K562 (cell line): Measurements from ENCODE around the gene RTBDN. TPM values are rescaled to one million over a fixed set of nuclear protein-coding genes. Genes with fewer than 3 reads are reported as not detected.

Source experiments
- ARID2 ChIP-seq: fragments of 450-650 bp; IDR thresholded peaks from 2 replicates; pipeline ENCODE4 v1.6.1; 2017; ENCODE audit warnings: antibody characterized with exemption, mild to moderate bottlenecking
- BACH1 ChIP-seq: fragments of 200-800 bp; sonication (Bioruptor generic); IDR thresholded peaks from 2 replicates; pipeline ENCODE4 v1.6.1; 2016; ENCODE audit warnings: missing genetic modification characterization, missing compliant biosample characterization
- CCNT2 ChIP-seq: IDR thresholded peaks from 2 replicates; pipeline ENCODE4 v1.6.1; 2011; ENCODE audit warnings: borderline replicate concordance, low read depth, mild to moderate bottlenecking, moderate library complexity, mixed read lengths, low read length; ENCODE audit not compliant: insufficient read length; ENCODE audit errors: extremely low read depth
- ELK3 ChIP-seq: fragments of 450-650 bp; formaldehyde crosslinking; IDR thresholded peaks from 2 replicates; pipeline ENCODE4 v1.4.0; 2020; ENCODE audit warnings: mild to moderate bottlenecking
- HINFP ChIP-seq: fragments of 450-650 bp; conservative IDR thresholded peaks from 2 replicates; pipeline ENCODE4 v1.6.1; 2016; ENCODE audit warnings: missing genetic modification characterization, low read depth, mild to moderate bottlenecking, control low read depth, missing compliant biosample characterization
- JUND ChIP-seq, 2 experiments: IDR thresholded peaks; 2 replicates in 1 of 2; 3 replicates in 1 of 2; pipeline ENCODE4 v1.6.1; 2011; ENCODE audit warnings: borderline replicate concordance in 2 of 2, low read depth in 2 of 2, low read length in 2 of 2, improper control_type of control experiment in 1 of 2, missing biosample characterization in 1 of 2, missing genetic modification characterization in 1 of 2, missing genetic modification reagents in 1 of 2
- KLF10 ChIP-seq: fragments of 250-450 bp; sonication (Bioruptor Pico); IDR thresholded peaks from 2 replicates; pipeline ENCODE4 v1.6.1; 2021; ENCODE audit warnings: matching md5 sums
- SPI1 ChIP-seq: IDR thresholded peaks from 2 replicates; pipeline ENCODE4 v1.6.1; 2011; ENCODE audit warnings: low read depth, low read length, control low read depth, borderline replicate concordance
- TEAD2 ChIP-seq: fragments of 450-650 bp; IDR thresholded peaks from 2 replicates; pipeline ENCODE4 v1.6.1; 2016; ENCODE audit warnings: missing genetic modification characterization, control low read depth, missing compliant biosample characterization
- TSC22D4 ChIP-seq: fragments of 450-650 bp; IDR thresholded peaks from 2 replicates; pipeline ENCODE4 v1.6.1; 2016; ENCODE audit warnings: missing genetic modification characterization, missing biosample characterization, control low read depth
- ZBTB8A ChIP-seq: fragments of 450-650 bp; IDR thresholded peaks from 2 replicates; pipeline ENCODE4 v1.6.1; 2018; ENCODE audit warnings: mild to moderate bottlenecking, moderate library complexity; ENCODE audit not compliant: partially characterized antibody
- ZNF121 ChIP-seq: sonication (generic); formaldehyde crosslinking; conservative IDR thresholded peaks from 2 replicates; pipeline ENCODE4 v1.8.0; 2022; ENCODE audit warnings: missing genetic modification reagents
- ZNF212 ChIP-seq: fragments of 450-650 bp; formaldehyde crosslinking; IDR thresholded peaks from 2 replicates; pipeline ENCODE4 v1.4.0; 2020; ENCODE audit warnings: mild to moderate bottlenecking
- ZNF764 ChIP-seq: fragments of 250-450 bp; sonication (Bioruptor Pico); IDR thresholded peaks from 2 replicates; pipeline ENCODE4 v1.4.0; 2020; ENCODE audit warnings: low read depth, mild to moderate bottlenecking, moderate library complexity
- ZNF79 ChIP-seq: fragments of 250-450 bp; sonication (Bioruptor Pico); IDR thresholded peaks from 2 replicates; pipeline ENCODE4 v1.4.0; 2020; ENCODE audit warnings: low read depth, mild to moderate bottlenecking, moderate library complexity
- polyA plus RNA-seq, 8 experiments: library from polyadenylated mRNA; depleted of rRNA in 4 of 8; stranded (reverse) in 5 of 8; unstranded in 3 of 8; fragments of >200 nt; fragmentation: Nextera tagmentation in 2 of 8; fragmentation: Illumina TruSeq in 1 of 8; extraction: Ambion mirVana in 2 of 8; extraction: Trizol in 1 of 8; gene quantifications; 2 replicates each; pipeline versions ENCODE4 v1.2.1 to v1.2.3, GENCODE V29; 2011 to 2014; ENCODE audit warnings: inconsistent platforms in 1 of 8, missing spikeins in 1 of 8
- total RNA-seq, 7 experiments: library from RNA; depleted of rRNA in 6 of 7; stranded (reverse); fragments of >200 nt in 6 of 7; fragmentation: Illumina TruSeq in 2 of 7; extraction: Trizol in 2 of 7; gene quantifications; 2 replicates each; pipeline versions ENCODE4 v1.2.1 to v1.2.3, GENCODE V29; 2011 to 2021; ENCODE audit warnings: low replicate concordance in 1 of 7
- TF ChIP-seq, protein P1 (sequence below): fragments of 250-450 bp; sonication (Bioruptor Pico); IDR thresholded peaks from 2 replicates; pipeline ENCODE4 v1.5.0; 2021
- TF ChIP-seq, protein P2 (sequence below): fragments of 450-650 bp; IDR thresholded peaks from 2 replicates; pipeline ENCODE4 v1.6.1; 2016; ENCODE audit warnings: mild to moderate bottlenecking
- TF ChIP-seq, protein P3 (sequence below): fragments of 450-650 bp; formaldehyde crosslinking; IDR thresholded peaks from 2 replicates; pipeline ENCODE4 v1.4.0; 2022; ENCODE audit warnings: missing genetic modification characterization

The RTBDN gene
- total and polyA plus RNA-seq, 9 of the 15 experiments (the other 6 are each of a cell fraction or from before 2014, with no cell fraction given): 0.20 to 2.3 (median 0.72) TPM; not detected in 1

GRCh38 chr19:12838182-12838885, 4.0 kb upstream of the RTBDN start, which contains the start of gene MAST1 (continued):
- TF ChIP-seq ZNF764 (CRISPR knock-in tag) (no peak), ZBTB8A (no peak), TSC22D4 (tag) (no peak), ARID2 (no peak), ZNF212 (CRISPR knock-in tag) (no peak), HINFP (tag) (no peak), SPI1 (no peak), TEAD2 (tag) (no peak), ZNF121 (CRISPR knock-in tag) (no peak), ELK3 (CRISPR knock-in tag) (no peak), BACH1 (tag) (no peak), JUND (IDR thresholded peaks at IDR 0.05; ENCODE audit: borderline replicate concordance, low read depth, low read length) (no peak), JUND (tag; IDR thresholded peaks at IDR 0.05; ENCODE audit: borderline replicate concordance, low read depth, low read length) (no peak), ZNF79 (CRISPR knock-in tag) (no peak), KLF10 (CRISPR knock-in tag) (no peak), CCNT2 (peak; percentile 48)
- TF ChIP-seq, protein P1, sequence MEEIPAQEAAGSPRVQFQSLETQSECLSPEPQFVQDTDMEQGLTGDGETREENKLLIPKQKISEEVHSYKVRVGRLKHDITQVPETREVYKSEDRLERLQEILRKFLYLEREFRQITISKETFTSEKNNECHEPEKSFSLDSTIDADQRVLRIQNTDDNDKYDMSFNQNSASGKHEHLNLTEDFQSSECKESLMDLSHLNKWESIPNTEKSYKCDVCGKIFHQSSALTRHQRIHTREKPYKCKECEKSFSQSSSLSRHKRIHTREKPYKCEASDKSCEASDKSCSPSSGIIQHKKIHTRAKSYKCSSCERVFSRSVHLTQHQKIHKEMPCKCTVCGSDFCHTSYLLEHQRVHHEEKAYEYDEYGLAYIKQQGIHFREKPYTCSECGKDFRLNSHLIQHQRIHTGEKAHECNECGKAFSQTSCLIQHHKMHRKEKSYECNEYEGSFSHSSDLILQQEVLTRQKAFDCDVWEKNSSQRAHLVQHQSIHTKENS: no peak
- TF ChIP-seq, protein P2, sequence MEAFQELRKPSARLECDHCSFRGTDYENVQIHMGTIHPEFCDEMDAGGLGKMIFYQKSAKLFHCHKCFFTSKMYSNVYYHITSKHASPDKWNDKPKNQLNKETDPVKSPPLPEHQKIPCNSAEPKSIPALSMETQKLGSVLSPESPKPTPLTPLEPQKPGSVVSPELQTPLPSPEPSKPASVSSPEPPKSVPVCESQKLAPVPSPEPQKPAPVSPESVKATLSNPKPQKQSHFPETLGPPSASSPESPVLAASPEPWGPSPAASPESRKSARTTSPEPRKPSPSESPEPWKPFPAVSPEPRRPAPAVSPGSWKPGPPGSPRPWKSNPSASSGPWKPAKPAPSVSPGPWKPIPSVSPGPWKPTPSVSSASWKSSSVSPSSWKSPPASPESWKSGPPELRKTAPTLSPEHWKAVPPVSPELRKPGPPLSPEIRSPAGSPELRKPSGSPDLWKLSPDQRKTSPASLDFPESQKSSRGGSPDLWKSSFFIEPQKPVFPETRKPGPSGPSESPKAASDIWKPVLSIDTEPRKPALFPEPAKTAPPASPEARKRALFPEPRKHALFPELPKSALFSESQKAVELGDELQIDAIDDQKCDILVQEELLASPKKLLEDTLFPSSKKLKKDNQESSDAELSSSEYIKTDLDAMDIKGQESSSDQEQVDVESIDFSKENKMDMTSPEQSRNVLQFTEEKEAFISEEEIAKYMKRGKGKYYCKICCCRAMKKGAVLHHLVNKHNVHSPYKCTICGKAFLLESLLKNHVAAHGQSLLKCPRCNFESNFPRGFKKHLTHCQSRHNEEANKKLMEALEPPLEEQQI: no peak
- TF ChIP-seq, protein P3, sequence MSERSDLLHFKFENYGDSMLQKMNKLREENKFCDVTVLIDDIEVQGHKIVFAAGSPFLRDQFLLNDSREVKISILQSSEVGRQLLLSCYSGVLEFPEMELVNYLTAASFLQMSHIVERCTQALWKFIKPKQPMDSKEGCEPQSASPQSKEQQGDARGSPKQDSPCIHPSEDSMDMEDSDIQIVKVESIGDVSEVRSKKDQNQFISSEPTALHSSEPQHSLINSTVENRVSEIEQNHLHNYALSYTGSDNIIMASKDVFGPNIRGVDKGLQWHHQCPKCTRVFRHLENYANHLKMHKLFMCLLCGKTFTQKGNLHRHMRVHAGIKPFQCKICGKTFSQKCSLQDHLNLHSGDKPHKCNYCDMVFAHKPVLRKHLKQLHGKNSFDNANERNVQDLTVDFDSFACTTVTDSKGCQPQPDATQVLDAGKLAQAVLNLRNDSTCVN (CRISPR knock-in tag): no peak
